ENCODE measurements around the gene AMH. TPM values are rescaled to one million over a fixed set of nuclear protein-coding genes. Genes with fewer than 3 reads are reported as not detected.

AMH gene
- total RNA-seq, 4 donors from 2014 or later, result 0.59 to 5.4 (median 2.1) TPM; not detected in 1

DNA sequence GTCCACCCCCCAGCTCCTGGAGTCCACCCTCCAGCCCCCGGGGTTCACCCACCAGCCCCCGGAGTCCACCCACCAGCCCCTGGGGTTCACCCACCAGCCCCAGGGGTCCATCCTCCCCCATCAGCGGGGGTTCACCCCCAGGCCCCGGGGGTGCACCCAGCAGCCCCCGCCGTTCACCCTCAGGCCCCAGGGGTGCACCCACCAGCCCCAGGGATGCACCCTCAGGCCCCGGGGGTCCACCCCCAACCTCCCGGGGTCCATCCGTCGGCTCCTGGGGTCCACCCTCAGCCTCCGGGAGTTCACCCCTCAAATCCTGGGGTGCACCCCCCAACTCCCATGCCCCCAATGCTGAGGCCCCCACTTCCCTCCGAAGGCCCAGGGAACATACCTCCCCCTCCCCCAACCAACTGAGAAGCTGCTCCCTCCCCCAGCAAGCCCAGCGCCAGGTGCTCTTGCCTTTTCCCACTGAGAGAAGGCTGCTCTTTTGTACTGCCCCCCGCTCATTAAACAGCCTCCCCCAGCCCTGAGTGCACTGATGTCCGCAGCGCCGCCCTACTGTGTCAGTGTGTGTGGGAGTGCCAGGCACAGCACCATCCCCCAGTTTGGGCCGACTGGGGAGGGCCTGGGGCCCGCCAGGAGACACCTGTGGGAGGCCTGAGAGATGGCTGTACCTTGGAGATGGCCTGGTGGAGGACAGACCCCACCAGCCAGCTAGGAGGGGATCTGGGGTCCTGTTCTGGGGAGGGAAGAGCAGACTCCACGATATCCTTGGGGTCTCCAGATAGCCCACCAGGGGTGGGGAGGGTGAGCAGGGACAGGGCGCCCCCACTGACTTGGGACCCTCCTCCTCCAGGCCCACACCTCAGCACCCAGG is 750 bp upstream of the AMH start:
- Histone ChIP-seq H3K27ac (no peak overlapping the region), H3K27me3 (peaks cover 0 to 33% of the 10 kb centered on the region in 2 donors), H3K4me3 (no peak overlapping the region), H3K4me1 (peaks cover 0 to 49% (median 15%) of the 10 kb centered on the region in 4 donors), H3K36me3 (peaks cover 10 to 62% (median 39%) of the 10 kb centered on the region in 3 donors), H3K9me3 (no peaks in the 10 kb centered on the region)
- no peak for DNase-seq (ENCODE audit: low spot score in 2 of 2)
- WGBS, 2 donors, result 71 to 75% methylated on average over 9 to 21 of the region's 21 CpGs
- TF ChIP-seq EP300 (IDR thresholded peaks at IDR 0.05), result no peak

DNA sequence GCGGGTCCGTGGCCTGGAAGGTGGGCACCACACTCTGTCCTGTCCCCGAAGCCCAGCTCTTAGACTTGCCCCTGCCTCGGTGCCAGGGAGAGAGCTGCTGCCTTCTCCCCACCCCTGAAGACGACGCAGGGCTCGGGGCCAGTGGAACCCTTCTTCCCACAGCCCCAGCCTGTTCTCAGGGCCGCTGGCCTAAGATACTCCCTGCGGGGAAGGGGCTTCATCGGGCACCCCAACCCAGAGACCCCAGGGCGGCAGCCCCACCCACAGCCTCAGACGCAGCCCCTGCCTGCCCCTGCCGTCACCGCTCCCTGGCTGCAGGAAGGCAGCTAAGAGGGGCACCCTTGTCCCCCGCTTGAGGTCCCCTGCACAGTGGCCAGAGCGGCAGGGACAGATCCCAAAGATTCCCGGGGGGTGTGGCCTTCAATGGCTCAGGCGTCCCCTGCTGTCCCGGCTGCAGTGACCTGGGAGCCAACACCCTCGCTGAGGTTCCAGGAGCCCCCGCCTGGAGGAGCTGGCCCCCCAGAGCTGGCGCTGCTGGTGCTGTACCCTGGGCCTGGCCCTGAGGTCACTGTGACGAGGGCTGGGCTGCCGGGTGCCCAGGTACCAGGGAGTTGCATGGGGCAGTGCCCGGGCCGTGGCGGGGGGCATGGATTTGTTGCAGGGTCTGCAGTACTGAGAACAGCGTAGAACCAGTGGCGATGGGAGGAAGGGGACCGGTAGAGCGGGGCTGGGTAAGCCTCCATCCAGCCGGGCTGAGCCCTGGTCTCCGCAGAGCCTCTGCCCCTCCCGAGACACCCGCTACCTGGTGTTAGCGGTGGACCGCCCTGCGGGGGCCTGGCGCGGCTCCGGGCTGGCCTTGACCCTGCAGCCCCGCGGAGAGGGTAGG is 1.0 kb downstream of the AMH start:
- Histone ChIP-seq H3K4me1 (peaks cover 0 to 49% (median 18%) of the 10 kb centered on the region in 4 donors), H3K4me3 (no peak overlapping the region), H3K36me3 (peaks cover 4 to 45% (median 27%) of the 10 kb centered on the region in 3 donors), H3K9me3 (no peaks in the 10 kb centered on the region), H3K27me3 (peaks cover 0 to 43% of the 10 kb centered on the region in 2 donors), H3K27ac (no peak overlapping the region)
- TF ChIP-seq, protein P1, sequence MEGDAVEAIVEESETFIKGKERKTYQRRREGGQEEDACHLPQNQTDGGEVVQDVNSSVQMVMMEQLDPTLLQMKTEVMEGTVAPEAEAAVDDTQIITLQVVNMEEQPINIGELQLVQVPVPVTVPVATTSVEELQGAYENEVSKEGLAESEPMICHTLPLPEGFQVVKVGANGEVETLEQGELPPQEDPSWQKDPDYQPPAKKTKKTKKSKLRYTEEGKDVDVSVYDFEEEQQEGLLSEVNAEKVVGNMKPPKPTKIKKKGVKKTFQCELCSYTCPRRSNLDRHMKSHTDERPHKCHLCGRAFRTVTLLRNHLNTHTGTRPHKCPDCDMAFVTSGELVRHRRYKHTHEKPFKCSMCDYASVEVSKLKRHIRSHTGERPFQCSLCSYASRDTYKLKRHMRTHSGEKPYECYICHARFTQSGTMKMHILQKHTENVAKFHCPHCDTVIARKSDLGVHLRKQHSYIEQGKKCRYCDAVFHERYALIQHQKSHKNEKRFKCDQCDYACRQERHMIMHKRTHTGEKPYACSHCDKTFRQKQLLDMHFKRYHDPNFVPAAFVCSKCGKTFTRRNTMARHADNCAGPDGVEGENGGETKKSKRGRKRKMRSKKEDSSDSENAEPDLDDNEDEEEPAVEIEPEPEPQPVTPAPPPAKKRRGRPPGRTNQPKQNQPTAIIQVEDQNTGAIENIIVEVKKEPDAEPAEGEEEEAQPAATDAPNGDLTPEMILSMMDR (IDR thresholded peaks at IDR 0.05), result no peak
- no peak for TF ChIP-seq POLR2A (IDR thresholded peaks at IDR 0.05)
- no peak for TF ChIP-seq EP300 (IDR thresholded peaks at IDR 0.05)
- no peak for DNase-seq (ENCODE audit: low spot score in 2 of 2)
- 23 to 41% methylated on average over 24 to 35 of the region's 43 CpGs for WGBS, 2 donors

DNA sequence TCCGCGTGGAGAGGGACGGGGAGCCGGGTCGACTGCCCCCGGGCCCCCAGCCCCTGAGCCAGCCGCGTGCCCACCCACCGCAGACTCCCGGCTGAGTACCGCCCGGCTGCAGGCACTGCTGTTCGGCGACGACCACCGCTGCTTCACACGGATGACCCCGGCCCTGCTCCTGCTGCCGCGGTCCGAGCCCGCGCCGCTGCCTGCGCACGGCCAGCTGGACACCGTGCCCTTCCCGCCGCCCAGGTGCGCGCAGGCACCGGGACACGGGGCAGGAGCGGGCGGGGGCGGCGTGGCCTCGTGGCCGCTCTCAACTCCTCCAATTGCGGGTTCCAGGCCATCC is 1.6 kb downstream of the AMH start:
- WGBS, 2 donors, result 12% methylated on average over 10 to 20 of the region's 40 CpGs
- H3K27ac ChIP-seq, result no peak overlapping the region
- DNase-seq (ENCODE audit: low spot score in 2 of 2), result no peak
- peaks cover 0 to 43% of the 10 kb centered on the region in 2 donors for H3K27me3 ChIP-seq
- peaks cover 0 to 49% (median 18%) of the 10 kb centered on the region in 4 donors for H3K4me1 ChIP-seq
- H3K4me3 ChIP-seq, result peak overlapping the region in 1 of 4 donors; percentile 13
- no peaks in the 10 kb centered on the region for H3K9me3 ChIP-seq
- TF ChIP-seq, protein P1 (IDR thresholded peaks at IDR 0.05), result no peak
- TF ChIP-seq POLR2A (IDR thresholded peaks at IDR 0.05) (no peak), EP300 (IDR thresholded peaks at IDR 0.05) (no peak)
- peaks cover 0 to 39% (median 21%) of the 10 kb centered on the region in 3 donors for H3K36me3 ChIP-seq

DNA sequence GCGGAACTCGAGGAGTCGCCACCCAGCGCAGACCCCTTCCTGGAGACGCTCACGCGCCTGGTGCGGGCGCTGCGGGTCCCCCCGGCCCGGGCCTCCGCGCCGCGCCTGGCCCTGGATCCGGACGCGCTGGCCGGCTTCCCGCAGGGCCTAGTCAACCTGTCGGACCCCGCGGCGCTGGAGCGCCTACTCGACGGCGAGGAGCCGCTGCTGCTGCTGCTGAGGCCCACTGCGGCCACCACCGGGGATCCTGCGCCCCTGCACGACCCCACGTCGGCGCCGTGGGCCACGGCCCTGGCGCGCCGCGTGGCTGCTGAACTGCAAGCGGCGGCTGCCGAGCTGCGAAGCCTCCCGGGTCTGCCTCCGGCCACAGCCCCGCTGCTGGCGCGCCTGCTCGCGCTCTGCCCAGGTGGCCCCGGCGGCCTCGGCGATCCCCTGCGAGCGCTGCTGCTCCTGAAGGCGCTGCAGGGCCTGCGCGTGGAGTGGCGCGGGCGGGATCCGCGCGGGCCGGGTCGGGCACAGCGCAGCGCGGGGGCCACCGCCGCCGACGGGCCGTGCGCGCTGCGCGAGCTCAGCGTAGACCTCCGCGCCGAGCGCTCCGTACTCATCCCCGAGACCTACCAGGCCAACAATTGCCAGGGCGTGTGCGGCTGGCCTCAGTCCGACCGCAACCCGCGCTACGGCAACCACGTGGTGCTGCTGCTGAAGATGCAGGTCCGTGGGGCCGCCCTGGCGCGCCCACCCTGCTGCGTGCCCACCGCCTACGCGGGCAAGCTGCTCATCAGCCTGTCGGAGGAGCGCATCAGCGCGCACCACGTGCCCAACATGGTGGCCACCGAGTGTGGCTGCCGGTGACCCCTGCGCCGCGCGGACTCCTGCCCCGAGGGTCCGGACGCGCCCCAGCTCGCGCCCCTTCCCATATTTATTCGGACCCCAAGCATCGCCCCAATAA is 2.3 kb downstream of the AMH start:
- Histone ChIP-seq H3K4me3 (peak overlapping the region in 2 of 4 donors; percentile 25 to 26), H3K27ac (no peak overlapping the region), H3K36me3 (peaks cover 0 to 32% (median 14%) of the 10 kb centered on the region in 3 donors), H3K9me3 (no peaks in the 10 kb centered on the region), H3K4me1 (peaks cover 0 to 49% (median 18%) of the 10 kb centered on the region in 4 donors), H3K27me3 (peaks cover 0 to 43% of the 10 kb centered on the region in 2 donors)
- WGBS, 2 donors, result 6 to 40% methylated on average over 2 to 39 of the region's 125 CpGs
- TF ChIP-seq EP300 (IDR thresholded peaks at IDR 0.05) (no peak), POLR2A (IDR thresholded peaks at IDR 0.05) (no peak)
- TF ChIP-seq, protein P1 (IDR thresholded peaks at IDR 0.05), result no peak
- no peak for DNase-seq (ENCODE audit: low spot score in 2 of 2)

Measured in tibial nerve (tissue), 4 donors.